Smooth muscle cell (in vitro differentiated cells): Measurements from ENCODE around the gene NME4. TPM values are rescaled to one million over a fixed set of nuclear protein-coding genes. Genes with fewer than 3 reads are reported as not detected.

Source experiments
- DNase-seq: peaks from one replicate; lab custom pipeline; 2025; ENCODE audit not compliant: unreplicated experiment; lab: John Stamatoyannopoulos, UW
- H2AFZ ChIP-seq: fragments of 200-600 bp; sonication (generic); 2 replicates; pipeline ENCODE4 v1.6.0; 2016; ENCODE audit warnings: antibody characterized with exemption, low read depth, mild to moderate bottlenecking
- H3F3A ChIP-seq: fragments of 200-600 bp; sonication (generic); 2 replicates; pipeline ENCODE4 v1.6.0; 2017; ENCODE audit warnings: antibody characterized with exemption, low read depth
- H3K27ac ChIP-seq: fragments of 200-600 bp; sonication (generic); 2 replicates; pipeline ENCODE4 v1.5.1; 2016; ENCODE audit warnings: low read depth, mild to moderate bottlenecking
- H3K27me3 ChIP-seq: fragments of 200-600 bp; sonication (generic); 2 replicates; pipeline ENCODE4 v1.6.1; 2016; ENCODE audit warnings: low read depth, mild to moderate bottlenecking
- H3K36me3 ChIP-seq: fragments of 200-600 bp; sonication (generic); 2 replicates; pipeline ENCODE4 v1.5.1; 2016; ENCODE audit warnings: low read depth
- H3K4me1 ChIP-seq: fragments of 200-600 bp; sonication (generic); 2 replicates; pipeline ENCODE4 v1.5.1; 2016; ENCODE audit warnings: low read depth
- H3K4me2 ChIP-seq: fragments of 200-600 bp; sonication (generic); 2 replicates; pipeline ENCODE4 v1.6.0; 2016; ENCODE audit warnings: mild to moderate bottlenecking
- H3K4me3 ChIP-seq: fragments of 200-600 bp; sonication (generic); 2 replicates; pipeline ENCODE4 v1.5.1; 2016; ENCODE audit warnings: mild to moderate bottlenecking
- H3K79me2 ChIP-seq: fragments of 200-600 bp; sonication (generic); 2 replicates; pipeline ENCODE4 v1.6.0; 2016; ENCODE audit warnings: low read depth, mild to moderate bottlenecking
- H3K9ac ChIP-seq: fragments of 200-600 bp; sonication (generic); 2 replicates; pipeline ENCODE4 v1.6.0; 2016; ENCODE audit warnings: low read depth
- H3K9me3 ChIP-seq: fragments of 200-600 bp; sonication (generic); replicated peaks from 2 replicates; pipeline ENCODE4 v1.5.1; 2016; ENCODE audit warnings: low read depth
- H4K20me1 ChIP-seq: fragments of 200-600 bp; sonication (generic); 2 replicates; pipeline ENCODE4 v1.6.0; 2016; ENCODE audit warnings: low read depth
- WGBS: methylation state at CpG from one replicate; pipeline ENCODE4 v1.1.7; 2016; ENCODE audit warnings: low lambda C conversion rate; 5-methylcytosine and 5-hydroxymethylcytosine counted together
- polyA plus RNA-seq: library from polyadenylated mRNA; unstranded; fragments of >200 nt; fragmentation: Nextera tagmentation; extraction: Ambion mirVana; gene quantifications from 2 replicates; pipeline ENCODE4 v1.2.1, GENCODE V29; 2016
- total RNA-seq: library from RNA; depleted of rRNA; stranded (reverse); fragments of >200 nt; gene quantifications from 2 replicates; pipeline ENCODE4 v1.2.3, GENCODE V29; 2014
- TF ChIP-seq, protein P1 (sequence below): fragments of 200-600 bp; sonication (generic); IDR thresholded peaks from 2 replicates; pipeline ENCODE4 v1.5.1; 2017; ENCODE audit warnings: borderline replicate concordance, mild to moderate bottlenecking, antibody characterized with exemption; ENCODE audit not compliant: insufficient read depth, poor library complexity, severe bottlenecking

The NME4 gene
- total and polyA plus RNA-seq, 2 experiments from 2014 or later = 218 to 523 TPM

DNA sequence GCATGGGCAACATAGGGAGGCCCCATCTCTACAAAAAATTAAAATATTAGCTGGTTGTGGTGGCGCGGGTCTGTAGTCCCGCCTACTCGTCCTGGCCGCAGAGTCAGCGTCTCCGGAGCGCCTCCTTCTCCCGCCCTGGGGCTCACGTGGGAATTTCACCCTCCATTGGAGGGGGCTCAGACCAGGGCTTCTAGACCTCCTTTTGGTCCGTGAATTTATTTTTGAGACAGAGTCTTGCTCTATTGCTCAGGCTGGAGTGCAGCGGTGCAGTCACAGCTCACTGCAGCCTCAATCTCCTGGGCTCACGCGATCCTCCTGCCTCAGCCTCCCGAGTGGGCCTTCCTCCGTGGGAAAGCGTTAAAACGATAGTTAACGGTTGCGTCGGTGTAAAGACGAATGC, 394 bp upstream of the NME4 start:
- peak; percentile 31 for DNase-seq
- no peaks in the 10 kb centered on the region for H4K20me1 ChIP-seq
- peak overlapping the region; percentile 80 for H3K4me2 ChIP-seq
- H3K27ac ChIP-seq = peak overlapping the region; percentile 31
- peak overlapping the region; percentile 44 for H2AFZ ChIP-seq
- H3K4me1 ChIP-seq = peaks cover 4% of the 10 kb centered on the region
- 3% methylated on average over 22 of the region's 22 CpGs for WGBS
- no peak overlapping the region for H3K9ac ChIP-seq
- TF ChIP-seq, protein P1, sequence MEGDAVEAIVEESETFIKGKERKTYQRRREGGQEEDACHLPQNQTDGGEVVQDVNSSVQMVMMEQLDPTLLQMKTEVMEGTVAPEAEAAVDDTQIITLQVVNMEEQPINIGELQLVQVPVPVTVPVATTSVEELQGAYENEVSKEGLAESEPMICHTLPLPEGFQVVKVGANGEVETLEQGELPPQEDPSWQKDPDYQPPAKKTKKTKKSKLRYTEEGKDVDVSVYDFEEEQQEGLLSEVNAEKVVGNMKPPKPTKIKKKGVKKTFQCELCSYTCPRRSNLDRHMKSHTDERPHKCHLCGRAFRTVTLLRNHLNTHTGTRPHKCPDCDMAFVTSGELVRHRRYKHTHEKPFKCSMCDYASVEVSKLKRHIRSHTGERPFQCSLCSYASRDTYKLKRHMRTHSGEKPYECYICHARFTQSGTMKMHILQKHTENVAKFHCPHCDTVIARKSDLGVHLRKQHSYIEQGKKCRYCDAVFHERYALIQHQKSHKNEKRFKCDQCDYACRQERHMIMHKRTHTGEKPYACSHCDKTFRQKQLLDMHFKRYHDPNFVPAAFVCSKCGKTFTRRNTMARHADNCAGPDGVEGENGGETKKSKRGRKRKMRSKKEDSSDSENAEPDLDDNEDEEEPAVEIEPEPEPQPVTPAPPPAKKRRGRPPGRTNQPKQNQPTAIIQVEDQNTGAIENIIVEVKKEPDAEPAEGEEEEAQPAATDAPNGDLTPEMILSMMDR = no peak
- H3F3A ChIP-seq = peaks cover 35% of the 10 kb centered on the region
- H3K4me3 ChIP-seq = peak overlapping the region; percentile 80
- no peaks in the 10 kb centered on the region for H3K27me3 ChIP-seq
- H3K9me3 ChIP-seq = no peaks in the 10 kb centered on the region
- H3K36me3 ChIP-seq = no peaks in the 10 kb centered on the region
- H3K79me2 ChIP-seq = peaks cover 6% of the 10 kb centered on the region

GRCh38 chr16:397736-398332, 835 bp downstream of the NME4 start:
- no peaks in the 10 kb centered on the region for H3K36me3 ChIP-seq
- H3K27me3 ChIP-seq = no peaks in the 10 kb centered on the region
- peak; percentile 65 for DNase-seq
- peak overlapping the region; percentile 84 for H3K4me2 ChIP-seq
- no peaks in the 10 kb centered on the region for H4K20me1 ChIP-seq
- H3F3A ChIP-seq = peaks cover 35% of the 10 kb centered on the region
- H3K4me1 ChIP-seq = peaks cover 4% of the 10 kb centered on the region
- H2AFZ ChIP-seq = no peak overlapping the region
- no peaks in the 10 kb centered on the region for H3K9me3 ChIP-seq
- H3K79me2 ChIP-seq = peaks cover 6% of the 10 kb centered on the region
- H3K9ac ChIP-seq = no peak overlapping the region
- 18% methylated on average over 19 of the region's 29 CpGs for WGBS
- peak overlapping the region; percentile 80 for H3K4me3 ChIP-seq
- TF ChIP-seq, protein P1 = peak; percentile 4
- H3K27ac ChIP-seq = peak overlapping the region; percentile 20

DNA sequence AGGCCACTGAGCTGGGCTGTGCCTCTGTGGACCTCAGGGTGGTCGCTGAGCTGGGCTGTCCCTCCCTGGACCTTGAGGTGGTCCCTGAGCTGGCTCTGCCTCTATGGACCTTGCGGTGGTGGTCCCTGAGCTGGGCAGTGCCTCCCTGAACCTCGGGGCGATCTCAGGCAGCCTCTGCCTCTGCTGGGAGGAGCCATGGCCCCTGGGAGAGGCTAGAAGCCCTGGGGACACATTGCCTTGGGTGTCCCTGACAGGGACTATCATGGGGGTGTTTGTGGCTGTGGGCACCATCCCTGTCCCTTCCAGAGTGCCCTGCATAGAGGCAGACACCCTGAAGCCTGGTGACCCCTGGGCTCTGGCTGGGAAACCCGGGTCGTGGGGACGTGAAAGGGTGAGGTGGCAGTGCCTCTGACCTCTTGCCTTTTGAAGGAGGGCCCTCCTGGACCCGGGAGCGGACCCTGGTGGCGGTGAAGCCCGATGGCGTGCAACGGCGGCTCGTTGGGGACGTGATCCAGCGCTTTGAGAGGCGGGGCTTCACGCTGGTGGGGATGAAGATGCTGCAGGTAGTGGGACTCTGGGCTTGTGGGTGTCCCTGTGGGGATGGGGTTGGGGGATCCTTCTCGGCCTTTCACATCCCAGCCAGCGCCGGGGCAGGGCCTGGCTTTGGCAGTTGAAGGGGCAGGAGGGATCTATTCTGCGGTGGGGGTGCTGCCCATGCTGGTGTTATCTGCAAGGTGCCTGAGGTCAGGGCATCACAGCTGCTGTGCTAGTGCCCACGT, 1.8 kb downstream of the NME4 start:
- WGBS = 86% methylated on average over 24 of the region's 24 CpGs
- Histone ChIP-seq H3K27me3 (no peaks in the 10 kb centered on the region), H3K4me1 (peaks cover 4% of the 10 kb centered on the region), H3K36me3 (no peaks in the 10 kb centered on the region), H3K4me3 (peak overlapping the region; percentile 80), H3K4me2 (peak overlapping the region; percentile 84), H2AFZ (no peak overlapping the region), H3K9me3 (no peaks in the 10 kb centered on the region), H3K27ac (peak overlapping the region; percentile 20), H3K9ac (no peak overlapping the region), H4K20me1 (no peaks in the 10 kb centered on the region), H3F3A (peaks cover 35% of the 10 kb centered on the region), H3K79me2 (peaks cover 6% of the 10 kb centered on the region)
- TF ChIP-seq, protein P1 = no peak
- DNase-seq = no peak
